Gastrocnemius medialis (tissue), 4 donors: ENCODE results near the gene SUCLG2.

Experiments used
- CTCF ChIP-seq, 5 experiments: fragments of 450-650 bp in 3 of 5; fragments of 200-600 bp in 2 of 5; sonication (generic) in 2 of 5; IDR thresholded peaks in 4 of 5; conservative IDR thresholded peaks in 1 of 5; 1 replicate in 4 of 5; 2 replicates in 1 of 5; pipeline ENCODE4 v1.5.1; 2016 to 2019; ENCODE audit warnings: antibody characterized with exemption in 5 of 5, mild to moderate bottlenecking in 3 of 5, moderate library complexity in 3 of 5
- POLR2A ChIP-seq, 2 donors: fragments of 450-650 bp; IDR thresholded peaks; one replicate each; pipeline ENCODE4 v1.6.1; 2017; ENCODE audit warnings: antibody characterized with exemption in 2 of 2, mild to moderate bottlenecking in 2 of 2, moderate library complexity in 2 of 2

DNA sequence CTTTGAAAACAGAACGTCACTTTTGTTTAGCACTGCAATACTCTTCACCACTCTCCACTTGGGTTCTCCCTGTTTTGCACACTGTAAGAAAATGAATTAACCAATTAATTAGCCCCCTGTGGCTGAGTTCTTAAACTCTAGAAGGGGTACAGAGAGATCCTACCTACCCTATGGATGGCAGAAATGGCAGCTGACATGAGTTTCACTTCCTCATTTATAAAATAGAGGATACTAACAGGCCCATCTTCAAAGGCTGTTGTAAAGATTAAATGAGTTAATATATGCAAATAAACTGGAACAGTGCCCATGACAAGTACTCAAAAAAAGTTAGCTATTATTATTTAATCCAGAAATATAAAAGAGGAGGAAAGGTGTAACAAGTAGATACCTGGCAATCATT is 36.9 kb downstream of the SUCLG2 start:
- no peak for TF ChIP-seq CTCF (IDR thresholded peaks at IDR 0.05 in 4 of 5, conservative IDR thresholded peaks at IDR 0.05 in 1 of 5)
- no peak for TF ChIP-seq POLR2A (IDR thresholded peaks at IDR 0.05)
